ELF-1 (cell line): ENCODE data around the gene CBLN1.
A peak's percentile ranks its signal among the peaks of the same experiment; 100 is the strongest.

Experiments used
- DNase-seq: peaks from one replicate; pipeline ENCODE4 v3.0.0-alpha.2; 2016; ENCODE audit warnings: low read depth, low spot score

Gene CBLN1

DNA sequence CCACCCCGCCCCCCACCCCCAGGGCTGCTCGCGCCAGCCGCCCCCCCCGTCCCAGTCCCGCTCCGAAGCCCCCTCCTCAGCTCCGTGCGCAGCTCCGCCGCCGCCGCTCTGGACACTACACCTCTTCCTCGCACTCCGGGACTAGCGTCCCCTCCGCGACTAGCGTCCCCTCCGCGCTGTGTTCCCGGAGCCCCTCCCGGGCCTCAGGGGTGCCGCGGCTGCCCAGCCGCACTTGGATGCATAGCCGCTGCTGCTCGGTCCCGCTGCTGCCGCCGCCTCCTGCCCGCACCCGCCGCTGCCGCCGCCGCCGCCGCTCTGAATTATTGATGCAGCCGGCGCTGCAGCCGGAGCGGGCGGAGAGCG lies at the start of gene CBLN1:
Gene CBLN1 (minus strand): TSS at position 359 of the 363 bp plus-strand sequence. CDS start 373 bp downstream, outside the sequence.
- DNase-seq = no peak

DNA sequence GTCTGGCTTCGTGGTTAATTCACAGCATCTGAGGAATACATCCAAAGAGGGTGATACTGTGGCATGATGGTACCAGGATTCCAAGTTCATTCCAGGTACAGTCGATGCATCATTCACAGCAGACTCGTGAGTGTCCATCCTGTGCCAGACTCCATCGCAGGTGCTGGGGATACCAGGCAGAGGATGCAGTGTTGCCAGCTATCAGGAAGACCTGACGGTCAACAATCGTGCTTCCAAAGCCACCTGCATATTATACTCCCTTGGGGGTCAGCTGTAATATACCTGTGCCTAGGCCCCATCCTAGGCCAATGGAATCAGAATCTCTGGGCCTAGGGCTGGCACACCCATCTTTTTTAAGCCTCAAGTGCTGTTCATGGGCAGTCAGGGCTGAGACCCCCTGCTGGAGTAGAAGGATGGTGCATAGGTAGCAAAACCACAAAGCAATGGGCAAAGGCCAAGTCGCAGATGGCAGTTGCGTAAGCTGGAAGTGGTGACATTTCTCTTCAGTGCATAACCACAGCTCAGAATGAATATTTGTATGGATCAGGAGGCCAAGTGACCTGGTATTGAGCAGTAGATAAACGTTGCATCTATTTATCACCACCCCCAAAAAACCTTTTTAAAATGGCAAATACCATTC lies 49.0 kb upstream of the CBLN1 start:
- no peak for DNase-seq

DNA sequence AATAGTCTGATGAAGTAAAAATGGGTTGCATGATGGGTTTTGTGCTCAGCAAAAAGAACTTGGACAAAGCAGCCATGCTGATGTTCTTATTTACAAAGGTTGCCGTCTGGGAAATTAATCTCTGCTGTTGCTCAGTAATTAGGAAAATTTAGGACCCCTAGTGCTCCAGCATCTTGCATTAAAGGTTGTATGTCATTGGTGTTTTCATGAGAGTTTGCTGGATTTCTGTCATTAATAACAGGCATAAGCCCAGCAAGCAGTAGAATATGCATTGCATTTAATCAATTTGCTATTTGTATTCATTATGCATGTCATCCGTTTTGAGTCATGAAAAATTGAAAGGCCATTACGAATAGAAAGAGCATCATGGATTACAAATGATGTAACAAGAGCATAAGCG lies 46.7 kb upstream of the CBLN1 start:
- DNase-seq = no peak

DNA sequence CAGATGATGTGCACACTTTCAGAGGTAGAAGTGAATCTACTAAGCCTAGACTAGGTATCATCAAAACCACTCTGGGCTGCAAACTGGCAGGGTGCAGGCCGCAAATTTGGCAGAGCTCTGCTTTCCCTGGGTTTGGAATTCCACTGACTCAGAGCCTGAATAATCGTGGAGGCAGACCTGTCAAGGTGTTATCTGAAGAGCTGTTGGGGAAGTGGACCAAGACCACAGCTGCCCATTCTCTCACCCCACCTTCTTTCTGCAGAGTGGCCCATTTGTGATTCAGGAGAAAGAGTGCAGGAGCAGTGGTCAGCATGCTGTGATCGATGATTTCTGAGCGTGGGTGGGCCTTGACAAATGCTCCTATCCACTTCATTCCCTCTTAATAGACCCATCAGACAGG lies 45.8 kb upstream of the CBLN1 start:
- DNase-seq = no peak

DNA sequence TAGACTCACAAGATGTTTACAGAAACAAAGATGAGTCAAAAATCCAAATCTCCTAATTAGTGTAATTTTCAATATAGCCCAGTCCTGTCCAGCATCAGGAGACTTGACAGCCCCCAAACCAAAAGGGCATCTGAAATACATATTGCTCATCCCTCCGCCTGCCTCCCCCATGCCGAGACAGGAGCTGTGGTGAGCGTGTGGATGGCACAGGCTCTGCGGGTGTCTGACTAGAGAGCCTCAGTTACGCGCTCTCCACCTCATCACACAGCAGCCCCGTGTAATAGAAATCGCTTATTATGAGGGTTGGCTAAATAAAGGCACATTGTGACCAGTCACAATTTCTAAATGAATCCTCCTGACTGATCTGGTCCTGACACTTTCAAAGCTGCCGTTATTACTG lies 43.1 kb upstream of the CBLN1 start:
- no peak for DNase-seq

DNA sequence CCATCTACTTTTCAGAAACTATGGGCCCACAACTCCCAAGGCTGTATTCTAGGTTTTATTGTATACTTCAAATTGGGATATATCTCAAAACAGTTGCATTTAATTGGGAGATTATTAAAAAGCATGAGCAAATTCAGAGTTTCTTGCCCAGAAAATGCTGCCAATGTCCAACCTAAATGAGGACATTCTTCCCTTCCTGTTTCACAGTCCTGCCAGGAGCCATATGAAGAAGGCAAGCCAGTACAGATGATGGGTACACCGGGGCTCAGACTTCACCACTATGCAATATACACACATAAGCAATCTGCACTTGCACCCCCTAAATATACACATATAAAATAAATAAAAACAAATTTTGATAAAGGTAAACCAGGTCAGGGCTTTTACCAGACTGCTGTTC lies 34.0 kb upstream of the CBLN1 start:
- no peak for DNase-seq

DNA sequence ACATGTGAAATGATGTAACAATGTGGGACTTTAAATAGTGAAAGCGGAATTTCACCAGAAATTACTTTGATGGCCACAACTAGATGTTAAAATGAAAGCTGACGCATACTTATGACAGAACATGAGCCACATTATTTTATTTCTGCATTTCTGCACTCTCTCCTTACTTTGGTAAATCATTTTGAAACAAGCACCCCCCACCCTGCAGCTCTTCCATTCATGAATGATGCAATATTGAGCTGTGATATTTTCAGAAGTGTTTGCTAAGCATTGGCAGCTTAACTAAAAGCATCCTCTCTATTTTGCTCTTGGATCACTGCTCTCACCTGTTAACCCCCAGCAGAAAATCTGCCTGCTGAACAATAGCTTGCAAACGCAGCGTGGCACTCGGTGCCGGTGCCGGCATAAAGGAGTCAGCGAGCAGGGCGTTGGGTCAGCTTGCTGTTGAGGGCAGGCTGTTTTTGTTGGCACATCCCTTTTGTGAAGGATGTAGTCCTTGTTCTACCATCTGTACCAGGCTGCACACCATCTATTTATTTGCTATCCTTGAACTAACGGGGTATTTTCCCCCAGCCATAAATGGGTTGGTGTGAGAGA lies 30.8 kb upstream of the CBLN1 start:
- no peak for DNase-seq

DNA sequence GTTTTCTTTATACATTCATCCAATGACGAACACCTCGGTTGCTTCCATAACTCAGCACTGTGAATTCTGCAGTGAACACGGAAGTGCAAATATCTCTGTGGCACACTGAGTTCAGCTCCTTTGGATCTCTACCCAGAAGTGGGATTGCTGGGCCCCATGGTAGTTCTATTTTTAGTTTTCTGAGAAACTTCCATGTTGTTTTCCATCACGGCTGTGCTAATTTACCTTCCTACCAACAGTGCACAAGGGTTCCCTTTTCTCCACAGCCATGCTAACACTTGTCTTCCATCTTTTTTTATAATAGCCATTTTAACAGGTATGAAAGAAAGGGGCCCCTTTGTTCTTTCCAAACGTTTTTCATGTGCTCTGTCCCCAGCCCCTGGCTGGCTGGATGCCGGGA lies 30.2 kb upstream of the CBLN1 start:
- DNase-seq = no peak

DNA sequence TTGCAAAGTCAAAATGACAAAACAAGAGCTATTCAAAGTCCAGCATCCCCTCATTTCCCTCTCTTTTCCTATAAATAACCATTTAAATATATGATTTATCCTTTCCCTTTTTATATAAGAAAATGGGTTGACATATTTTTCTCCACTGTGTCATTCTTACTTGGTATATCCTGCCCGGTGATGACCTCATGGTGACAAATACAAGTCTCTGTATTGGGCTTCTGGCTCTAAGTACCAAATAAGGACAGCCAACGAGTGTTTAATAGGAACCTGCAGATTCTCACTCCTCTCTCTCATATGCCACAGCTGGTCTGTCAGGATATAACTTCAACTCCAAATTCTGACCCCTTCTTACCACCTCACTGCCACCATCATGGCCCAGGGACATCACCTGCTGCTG lies 25.5 kb upstream of the CBLN1 start:
- no peak for DNase-seq

DNA sequence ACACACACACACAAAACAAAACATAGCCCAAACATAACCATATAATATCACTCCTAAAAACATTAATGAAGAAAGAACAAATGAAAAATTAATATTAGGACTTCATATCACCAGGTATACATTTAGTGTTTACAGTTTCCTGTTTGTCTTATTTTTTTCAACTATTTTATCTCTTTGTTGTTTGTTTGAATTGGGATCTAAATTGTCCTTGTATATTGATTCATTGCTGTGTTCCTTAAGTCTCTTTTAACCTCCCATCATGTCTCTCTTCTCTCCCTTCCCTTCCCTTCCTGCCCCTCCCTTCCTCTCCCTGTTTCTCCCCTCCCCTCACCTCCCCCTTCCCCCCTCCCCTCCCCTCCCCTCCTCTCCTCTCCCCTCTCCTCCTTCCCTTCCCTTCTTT lies 23.8 kb upstream of the CBLN1 start:
- no peak for DNase-seq

DNA sequence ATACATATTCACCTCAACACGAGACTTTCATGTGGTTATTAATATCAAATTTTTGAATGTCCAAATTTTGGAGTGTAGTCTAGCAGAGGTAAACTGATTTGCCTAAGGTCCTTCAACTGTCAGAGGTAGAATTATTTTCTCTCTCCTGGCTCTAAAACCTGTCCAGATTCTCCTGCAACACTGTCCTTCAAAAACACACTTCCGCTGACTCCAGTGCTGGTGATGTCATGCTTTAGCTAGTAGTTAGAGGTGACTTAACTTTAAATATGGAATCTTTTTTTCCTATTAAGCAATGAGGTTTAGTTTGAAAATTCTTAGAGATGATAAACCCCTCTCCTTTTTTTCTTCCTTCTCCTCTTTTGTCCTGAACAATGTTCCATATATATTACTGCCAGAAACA lies 10.8 kb upstream of the CBLN1 start:
- DNase-seq = no peak

DNA sequence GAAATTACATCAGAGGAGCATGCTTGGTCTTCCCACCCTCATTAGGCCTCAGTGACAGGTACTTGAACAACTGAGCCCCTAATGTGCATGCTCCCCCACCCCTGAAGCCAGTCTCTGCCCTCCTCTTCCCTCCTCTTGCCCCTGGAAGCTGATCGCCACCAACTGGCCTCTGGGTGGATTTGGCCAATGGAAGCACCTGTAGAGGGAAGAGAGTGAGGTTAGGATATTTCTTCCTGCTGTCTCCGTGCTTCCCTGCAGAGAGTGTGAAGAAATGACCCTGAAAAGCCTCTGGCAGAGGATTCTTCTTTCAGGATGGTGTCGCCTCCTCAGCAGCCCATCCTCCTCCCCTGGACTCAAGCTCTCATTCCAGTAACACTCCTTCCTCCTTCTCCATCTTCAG lies 5.9 kb upstream of the CBLN1 start:
- peak; percentile 26 for DNase-seq

DNA sequence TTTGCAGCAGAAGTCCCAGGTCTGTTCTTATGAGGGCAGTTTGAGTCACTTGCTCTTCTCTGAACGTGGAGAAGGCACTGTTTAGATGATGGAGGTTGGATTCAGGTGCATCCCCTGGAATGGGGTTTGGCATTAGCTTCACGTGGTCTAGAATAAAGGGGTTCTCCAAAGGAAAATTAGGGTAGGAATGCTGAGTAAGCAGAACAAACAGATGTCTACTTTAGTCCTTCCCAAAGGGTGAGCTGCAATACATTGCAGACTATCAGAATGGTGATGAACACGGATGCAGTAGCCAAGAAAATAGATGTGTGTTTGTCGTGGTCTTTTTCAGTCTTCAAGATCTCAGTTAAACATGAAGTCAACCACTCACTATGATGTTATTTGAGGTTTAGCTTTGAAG lies 3.3 kb upstream of the CBLN1 start:
- no peak for DNase-seq

DNA sequence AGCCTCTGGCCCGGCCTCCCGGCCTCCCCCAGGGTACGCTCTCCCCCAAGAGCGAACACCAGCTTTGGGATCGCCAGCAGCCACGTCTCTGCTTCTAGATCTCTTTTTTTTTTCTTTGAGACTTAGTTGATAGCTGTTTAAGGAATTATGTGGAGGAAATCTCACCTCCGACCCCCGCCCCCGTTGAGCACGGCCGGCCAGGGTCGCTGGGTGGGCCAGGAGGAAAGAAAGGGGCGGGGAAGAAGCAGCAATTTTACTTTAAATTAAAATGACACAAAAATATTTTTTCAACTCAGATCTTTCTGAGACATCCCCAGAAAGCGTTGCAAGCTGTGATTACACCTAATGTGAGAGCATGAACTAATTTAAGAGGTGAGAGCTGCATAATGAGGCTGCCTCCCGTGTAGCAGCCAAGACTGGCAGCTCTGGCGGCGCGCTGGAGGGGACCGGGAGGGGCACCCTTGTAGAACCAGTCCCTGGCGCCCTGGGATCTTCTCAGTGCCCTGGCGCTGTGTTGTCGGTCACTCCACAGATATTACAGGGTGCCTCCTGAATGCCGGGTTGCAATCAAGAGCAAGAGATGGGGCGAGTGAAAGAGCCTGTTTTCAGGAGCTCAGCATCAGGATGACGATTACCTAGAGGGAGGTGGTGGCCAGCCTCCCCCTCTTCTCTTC lies 1.9 kb upstream of the CBLN1 start:
- no peak for DNase-seq

DNA sequence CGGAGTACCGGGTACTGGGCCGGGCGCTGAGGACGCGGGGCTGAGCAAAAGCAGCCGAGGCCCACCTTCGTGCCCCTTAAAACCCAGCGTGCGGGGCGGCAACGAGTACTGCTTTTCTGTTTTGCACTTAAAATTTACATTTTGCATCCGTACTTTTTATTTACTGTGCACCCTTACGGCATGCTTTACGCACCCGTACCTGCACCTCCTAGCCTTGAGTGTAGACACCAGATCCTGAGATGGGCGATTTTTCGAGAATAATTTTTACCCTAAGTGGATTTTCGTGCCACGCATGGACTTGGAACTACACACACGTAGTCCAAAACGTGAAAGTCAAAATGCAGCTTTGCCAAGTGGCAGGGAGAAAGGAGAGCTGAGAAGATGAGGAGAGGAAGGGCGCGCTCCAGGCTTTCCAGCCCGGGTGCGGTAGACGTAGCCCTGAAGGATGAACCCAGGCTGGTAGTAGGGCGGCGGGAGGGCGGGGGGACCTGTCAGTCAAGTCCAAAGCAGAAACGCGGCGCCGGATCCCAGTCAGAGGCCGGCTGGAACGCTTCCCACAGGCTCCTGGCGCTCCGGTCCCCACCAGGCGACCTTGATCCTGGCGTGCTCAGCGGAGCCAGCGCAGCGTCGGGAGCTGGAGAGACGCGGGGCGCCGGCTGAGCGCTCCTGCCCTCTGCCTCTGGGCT lies 1.2 kb upstream of the CBLN1 start:
- DNase-seq = peak; percentile 78

DNA sequence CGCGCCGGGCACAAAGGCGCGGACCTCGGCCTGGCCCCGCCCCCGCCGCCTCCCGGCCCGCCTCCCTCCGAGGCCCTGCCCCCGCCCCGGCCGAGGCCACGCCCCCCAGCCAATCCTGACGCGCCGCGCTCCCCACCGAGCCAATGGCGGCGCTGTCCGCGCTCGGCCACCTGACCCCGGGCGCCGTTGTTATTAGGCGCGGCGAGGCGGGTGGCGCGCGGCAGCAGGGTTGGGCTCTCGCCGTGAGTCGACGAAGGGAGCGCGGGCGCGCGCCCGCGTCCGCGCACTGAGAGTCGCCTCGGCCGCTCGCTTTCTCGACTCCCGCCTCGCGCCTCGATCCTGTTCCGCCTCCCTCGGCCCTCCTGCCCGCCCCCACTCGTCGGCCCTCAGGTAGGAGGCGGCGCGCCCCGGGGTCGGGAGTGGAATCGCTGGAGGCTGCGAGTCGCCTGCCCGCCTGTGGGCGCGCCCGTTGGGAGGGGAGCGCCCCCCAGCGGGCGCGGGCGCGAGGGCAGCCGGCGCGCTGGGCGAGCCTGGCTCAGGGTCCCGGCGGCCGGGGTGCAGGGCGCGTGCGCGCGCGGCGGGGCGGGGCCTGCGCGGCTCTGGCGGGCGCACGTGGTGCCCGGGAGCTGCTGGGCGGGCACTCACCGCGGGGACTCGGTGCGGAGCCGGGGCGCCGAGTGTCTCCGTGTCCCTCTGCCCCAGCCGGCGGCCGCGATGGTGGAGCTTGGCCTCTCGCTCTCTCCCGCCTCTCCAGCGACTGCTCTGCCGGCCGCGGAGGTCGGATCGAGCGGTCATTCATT lies 405 bp upstream of the CBLN1 start:
- peak; percentile 95 for DNase-seq

DNA sequence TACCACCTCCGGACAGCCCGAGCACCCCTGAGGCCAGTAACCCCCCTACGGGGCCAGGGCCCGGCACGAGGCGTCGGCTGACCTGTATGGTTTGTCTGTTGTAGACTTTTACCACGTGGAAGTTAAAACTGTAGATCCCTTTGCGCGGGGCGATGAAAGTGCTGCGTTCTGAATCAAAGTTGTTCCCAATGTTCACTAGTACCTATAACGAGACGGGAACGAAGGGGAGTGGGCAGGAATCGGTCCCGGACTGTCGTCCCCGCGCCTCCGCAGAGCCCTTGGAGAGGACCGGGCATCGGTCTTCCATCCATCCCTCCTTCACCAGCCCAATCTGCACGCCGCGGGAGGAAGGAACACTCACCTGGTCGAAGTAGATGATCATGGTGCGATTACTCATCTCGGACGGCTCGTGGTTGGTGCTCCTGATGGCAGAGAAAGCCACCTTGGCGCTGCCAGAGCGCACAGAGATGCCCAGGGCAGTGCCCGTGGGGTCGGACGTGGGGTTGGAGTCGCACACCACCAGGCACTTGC lies 732 bp downstream of the CBLN1 start:
- peak; percentile 19 for DNase-seq

DNA sequence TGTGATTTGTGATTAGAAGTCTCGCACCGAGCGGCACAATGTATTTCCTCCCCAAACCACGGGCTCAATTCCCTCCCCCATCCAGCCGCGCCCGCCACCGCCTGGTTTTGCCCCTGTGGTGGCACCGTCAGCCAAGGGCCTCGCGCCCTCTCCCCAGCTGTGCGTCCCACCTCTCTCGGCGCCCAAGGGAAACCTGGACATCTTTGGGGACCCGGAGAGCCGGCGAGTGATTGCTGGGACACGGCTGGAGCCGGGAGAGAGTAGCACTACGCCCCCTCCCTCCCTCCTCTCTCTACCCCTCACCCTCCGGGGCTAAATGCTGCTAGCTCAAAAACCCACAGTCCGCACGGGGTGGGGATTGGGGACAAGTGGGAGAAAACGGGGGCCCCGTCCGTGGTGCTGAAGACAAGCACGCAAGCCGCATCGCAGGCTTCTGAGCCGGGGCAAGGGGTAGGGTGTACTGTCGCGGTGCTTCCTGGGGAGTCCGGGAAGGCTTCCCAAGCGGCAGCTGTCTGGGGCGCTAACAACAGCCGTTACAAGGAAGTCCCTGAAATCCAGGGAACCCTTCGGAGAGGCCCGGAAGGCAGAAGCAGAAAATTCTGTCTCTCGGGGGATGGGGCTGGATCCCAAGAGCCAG lies 1.4 kb downstream of the CBLN1 start:
- peak; percentile 76 for DNase-seq

DNA sequence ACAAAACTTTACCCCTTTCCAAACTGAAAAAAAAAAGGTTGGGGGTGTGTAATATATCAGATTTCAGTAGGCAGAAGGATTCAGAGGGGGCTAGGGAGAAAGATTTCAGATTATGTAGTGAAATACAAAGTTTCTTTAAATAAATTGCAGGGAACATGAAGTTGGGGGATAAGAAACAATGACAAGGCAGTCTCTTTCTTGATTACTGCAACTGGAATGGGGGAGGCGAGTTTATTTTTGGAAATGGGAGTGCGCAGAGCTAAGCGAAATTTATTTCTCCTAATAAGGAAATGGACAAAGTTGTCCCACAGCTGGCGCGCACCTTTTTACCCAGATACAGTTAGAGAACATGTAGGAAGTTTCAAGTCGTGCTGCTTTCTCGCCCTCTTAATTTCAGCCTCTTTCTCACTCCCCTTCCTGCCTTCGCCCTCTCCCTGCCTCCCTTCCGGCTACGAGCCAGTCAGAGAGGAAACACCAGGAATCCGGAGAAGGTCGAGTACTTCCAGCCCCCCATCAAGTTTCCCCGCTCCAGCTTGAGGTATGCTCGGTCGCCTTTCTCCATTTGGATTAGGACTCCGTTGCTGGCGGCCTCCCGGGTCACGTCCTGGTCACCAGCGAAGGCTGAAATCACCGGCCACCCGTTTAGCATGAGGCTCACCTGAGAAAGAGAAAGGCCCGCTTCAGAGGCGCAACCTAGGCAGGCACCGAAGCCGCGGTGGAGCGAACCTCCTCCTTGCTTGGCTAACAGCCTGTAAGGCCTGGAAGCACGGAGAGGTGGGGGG lies 2.5 kb downstream of the CBLN1 start:
- peak; percentile 45 for DNase-seq

DNA sequence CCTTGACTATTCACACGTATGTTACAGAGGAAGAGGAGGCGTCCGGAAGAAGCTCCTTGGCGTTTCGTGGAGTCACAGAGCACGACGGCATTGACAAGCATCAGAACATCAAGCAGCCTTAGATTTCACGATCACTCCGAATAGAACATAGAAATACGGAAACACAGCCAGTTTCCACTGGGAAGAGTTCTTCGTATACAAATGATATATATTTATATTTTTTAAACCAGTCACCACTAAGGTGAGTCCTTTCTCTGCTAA lies 3.1 kb downstream of the CBLN1 start:
- DNase-seq = no peak
